Smooth muscle cell (in vitro differentiated cells): Measurements from ENCODE around the gene SYNGR2. TPM values are rescaled to one million over a fixed set of nuclear protein-coding genes. Genes with fewer than 3 reads are reported as not detected.

ENCODE experiments used
- DNase-seq: peaks from one replicate; lab custom pipeline; 2025; ENCODE audit not compliant: unreplicated experiment; lab: John Stamatoyannopoulos, UW
- H2AFZ ChIP-seq: fragments of 200-600 bp; sonication (generic); 2 replicates; pipeline ENCODE4 v1.6.0; 2016; ENCODE audit warnings: antibody characterized with exemption, low read depth, mild to moderate bottlenecking
- H3F3A ChIP-seq: fragments of 200-600 bp; sonication (generic); 2 replicates; pipeline ENCODE4 v1.6.0; 2017; ENCODE audit warnings: antibody characterized with exemption, low read depth
- H3K27ac ChIP-seq: fragments of 200-600 bp; sonication (generic); 2 replicates; pipeline ENCODE4 v1.5.1; 2016; ENCODE audit warnings: low read depth, mild to moderate bottlenecking
- H3K27me3 ChIP-seq: fragments of 200-600 bp; sonication (generic); 2 replicates; pipeline ENCODE4 v1.6.1; 2016; ENCODE audit warnings: low read depth, mild to moderate bottlenecking
- H3K36me3 ChIP-seq: fragments of 200-600 bp; sonication (generic); 2 replicates; pipeline ENCODE4 v1.5.1; 2016; ENCODE audit warnings: low read depth
- H3K4me1 ChIP-seq: fragments of 200-600 bp; sonication (generic); 2 replicates; pipeline ENCODE4 v1.5.1; 2016; ENCODE audit warnings: low read depth
- H3K4me2 ChIP-seq: fragments of 200-600 bp; sonication (generic); 2 replicates; pipeline ENCODE4 v1.6.0; 2016; ENCODE audit warnings: mild to moderate bottlenecking
- H3K4me3 ChIP-seq: fragments of 200-600 bp; sonication (generic); 2 replicates; pipeline ENCODE4 v1.5.1; 2016; ENCODE audit warnings: mild to moderate bottlenecking
- H3K79me2 ChIP-seq: fragments of 200-600 bp; sonication (generic); 2 replicates; pipeline ENCODE4 v1.6.0; 2016; ENCODE audit warnings: low read depth, mild to moderate bottlenecking
- H3K9ac ChIP-seq: fragments of 200-600 bp; sonication (generic); 2 replicates; pipeline ENCODE4 v1.6.0; 2016; ENCODE audit warnings: low read depth
- H3K9me3 ChIP-seq: fragments of 200-600 bp; sonication (generic); replicated peaks from 2 replicates; pipeline ENCODE4 v1.5.1; 2016; ENCODE audit warnings: low read depth
- H4K20me1 ChIP-seq: fragments of 200-600 bp; sonication (generic); 2 replicates; pipeline ENCODE4 v1.6.0; 2016; ENCODE audit warnings: low read depth
- WGBS: methylation state at CpG from one replicate; pipeline ENCODE4 v1.1.7; 2016; ENCODE audit warnings: low lambda C conversion rate; 5-methylcytosine and 5-hydroxymethylcytosine counted together
- polyA plus RNA-seq: library from polyadenylated mRNA; unstranded; fragments of >200 nt; fragmentation: Nextera tagmentation; extraction: Ambion mirVana; gene quantifications from 2 replicates; pipeline ENCODE4 v1.2.1, GENCODE V29; 2016
- total RNA-seq: library from RNA; depleted of rRNA; stranded (reverse); fragments of >200 nt; gene quantifications from 2 replicates; pipeline ENCODE4 v1.2.3, GENCODE V29; 2014
- TF ChIP-seq, protein P1 (sequence below): fragments of 200-600 bp; sonication (generic); IDR thresholded peaks from 2 replicates; pipeline ENCODE4 v1.5.1; 2017; ENCODE audit warnings: borderline replicate concordance, mild to moderate bottlenecking, antibody characterized with exemption; ENCODE audit not compliant: insufficient read depth, poor library complexity, severe bottlenecking

The SYNGR2 gene
- total and polyA plus RNA-seq, 2 experiments from 2014 or later = 46.1 to 64.7 TPM

- Histone ChIP-seq H3K27me3 (no peaks in the 10 kb centered on the region), H3K36me3 (no peaks in the 10 kb centered on the region), H3K4me3 (no peak overlapping the region), H3K9me3 (no peaks in the 10 kb centered on the region), H4K20me1 (no peaks in the 10 kb centered on the region), H3K9ac (no peak overlapping the region), H3K4me1 (peaks cover 13% of the 10 kb centered on the region), H3K27ac (no peak overlapping the region), H3K79me2 (no peaks in the 10 kb centered on the region), H3K4me2 (no peak overlapping the region), H2AFZ (no peak overlapping the region), H3F3A (no peaks in the 10 kb centered on the region)
- TF ChIP-seq, protein P1, sequence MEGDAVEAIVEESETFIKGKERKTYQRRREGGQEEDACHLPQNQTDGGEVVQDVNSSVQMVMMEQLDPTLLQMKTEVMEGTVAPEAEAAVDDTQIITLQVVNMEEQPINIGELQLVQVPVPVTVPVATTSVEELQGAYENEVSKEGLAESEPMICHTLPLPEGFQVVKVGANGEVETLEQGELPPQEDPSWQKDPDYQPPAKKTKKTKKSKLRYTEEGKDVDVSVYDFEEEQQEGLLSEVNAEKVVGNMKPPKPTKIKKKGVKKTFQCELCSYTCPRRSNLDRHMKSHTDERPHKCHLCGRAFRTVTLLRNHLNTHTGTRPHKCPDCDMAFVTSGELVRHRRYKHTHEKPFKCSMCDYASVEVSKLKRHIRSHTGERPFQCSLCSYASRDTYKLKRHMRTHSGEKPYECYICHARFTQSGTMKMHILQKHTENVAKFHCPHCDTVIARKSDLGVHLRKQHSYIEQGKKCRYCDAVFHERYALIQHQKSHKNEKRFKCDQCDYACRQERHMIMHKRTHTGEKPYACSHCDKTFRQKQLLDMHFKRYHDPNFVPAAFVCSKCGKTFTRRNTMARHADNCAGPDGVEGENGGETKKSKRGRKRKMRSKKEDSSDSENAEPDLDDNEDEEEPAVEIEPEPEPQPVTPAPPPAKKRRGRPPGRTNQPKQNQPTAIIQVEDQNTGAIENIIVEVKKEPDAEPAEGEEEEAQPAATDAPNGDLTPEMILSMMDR = no peak
- WGBS = 97% methylated on average over 32 of the region's 39 CpGs
- DNase-seq = no peak
These were observed 43.1 kb upstream of the SYNGR2 start for GRCh38 chr17:78125138-78125913.

- no peaks in the 10 kb centered on the region for H4K20me1 ChIP-seq
- no peak overlapping the region for H3K9ac ChIP-seq
- no peak overlapping the region for H2AFZ ChIP-seq
- peaks cover 5% of the 10 kb centered on the region for H3K27me3 ChIP-seq
- TF ChIP-seq, protein P1 = no peak
- no peak overlapping the region for H3K4me3 ChIP-seq
- WGBS = 95% methylated on average over 17 of the region's 25 CpGs
- no peak overlapping the region for H3K4me2 ChIP-seq
- DNase-seq = no peak
- H3F3A ChIP-seq = no peaks in the 10 kb centered on the region
- peaks cover 13% of the 10 kb centered on the region for H3K4me1 ChIP-seq
- H3K36me3 ChIP-seq = no peaks in the 10 kb centered on the region
- H3K79me2 ChIP-seq = no peaks in the 10 kb centered on the region
- no peaks in the 10 kb centered on the region for H3K9me3 ChIP-seq
- H3K27ac ChIP-seq = no peak overlapping the region
These were observed 42.1 kb upstream of the SYNGR2 start for GRCh38 chr17:78125976-78126894.

DNA sequence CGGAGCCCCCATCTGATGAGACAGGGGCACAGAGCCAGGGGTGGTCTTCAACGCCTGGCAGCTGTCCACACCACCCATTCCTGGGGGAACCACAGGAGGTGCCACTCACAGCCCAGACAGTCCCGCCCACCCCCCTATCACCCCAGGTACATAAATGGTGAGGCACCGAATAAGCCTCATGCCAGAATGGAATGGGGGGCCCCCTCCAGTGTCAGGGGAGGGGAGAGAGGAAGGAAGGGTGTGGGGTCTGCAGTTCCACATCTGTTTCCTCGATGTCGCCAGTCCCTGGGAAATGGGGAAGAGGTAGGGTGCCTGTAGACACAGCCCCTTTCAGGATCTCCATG is 41.5 kb upstream of the SYNGR2 start:
- Histone ChIP-seq H3K27ac (no peak overlapping the region), H3K4me1 (peaks cover 13% of the 10 kb centered on the region), H3K4me2 (peak overlapping the region; percentile 99), H3K36me3 (no peaks in the 10 kb centered on the region), H2AFZ (no peak overlapping the region), H3K4me3 (peak overlapping the region; percentile 91), H3K9me3 (no peaks in the 10 kb centered on the region), H4K20me1 (no peaks in the 10 kb centered on the region), H3K9ac (peak overlapping the region; percentile 66), H3K79me2 (no peaks in the 10 kb centered on the region), H3F3A (no peaks in the 10 kb centered on the region), H3K27me3 (peaks cover 12% of the 10 kb centered on the region)
- DNase-seq = no peak
- TF ChIP-seq, protein P1 = no peak
- 91% methylated on average over 6 of the region's 6 CpGs for WGBS
